Measurements from ENCODE around the gene AOAH.

Gene AOAH

DNA sequence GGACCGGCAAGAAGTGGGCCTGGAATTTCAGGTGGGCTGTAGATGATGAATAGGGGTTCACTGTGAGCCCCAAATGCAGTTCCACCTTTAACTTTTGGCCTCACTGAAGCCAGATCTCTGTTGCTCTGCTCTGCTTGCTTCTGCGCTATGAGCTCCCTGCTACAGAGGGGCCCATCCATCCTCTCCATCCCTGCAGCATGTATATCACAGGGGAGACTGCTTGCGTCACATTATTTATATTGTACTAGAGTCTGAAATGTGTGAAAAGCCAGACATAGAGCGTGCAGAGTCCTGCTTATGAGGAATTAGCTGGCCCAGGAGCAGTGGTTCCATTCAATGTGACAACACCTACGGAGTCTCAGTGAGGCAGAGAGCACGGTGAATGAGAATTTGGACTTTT, 69.9 kb downstream of the AOAH start:
- no peaks in the 10 kb centered on the region for H3K9me3 Mint-ChIP-seq
- no peak for TF ChIP-seq CTCF (IDR thresholded peaks at IDR 0.05; ENCODE audit: unreplicated experiment in 3 of 3)
- H3K27ac Mint-ChIP-seq = peak overlapping the region in 2 of 3 experiments; percentile 13 to 50
- H3K36me3 Mint-ChIP-seq (ENCODE audit: low read depth) = no peaks in the 10 kb centered on the region
- no peak overlapping the region for H3K4me3 Mint-ChIP-seq
- peaks cover 7% of the 10 kb centered on the region for H3K27me3 Mint-ChIP-seq (ENCODE audit: low read depth)
- peaks cover 24% of the 10 kb centered on the region for H3K4me1 Mint-ChIP-seq

DNA sequence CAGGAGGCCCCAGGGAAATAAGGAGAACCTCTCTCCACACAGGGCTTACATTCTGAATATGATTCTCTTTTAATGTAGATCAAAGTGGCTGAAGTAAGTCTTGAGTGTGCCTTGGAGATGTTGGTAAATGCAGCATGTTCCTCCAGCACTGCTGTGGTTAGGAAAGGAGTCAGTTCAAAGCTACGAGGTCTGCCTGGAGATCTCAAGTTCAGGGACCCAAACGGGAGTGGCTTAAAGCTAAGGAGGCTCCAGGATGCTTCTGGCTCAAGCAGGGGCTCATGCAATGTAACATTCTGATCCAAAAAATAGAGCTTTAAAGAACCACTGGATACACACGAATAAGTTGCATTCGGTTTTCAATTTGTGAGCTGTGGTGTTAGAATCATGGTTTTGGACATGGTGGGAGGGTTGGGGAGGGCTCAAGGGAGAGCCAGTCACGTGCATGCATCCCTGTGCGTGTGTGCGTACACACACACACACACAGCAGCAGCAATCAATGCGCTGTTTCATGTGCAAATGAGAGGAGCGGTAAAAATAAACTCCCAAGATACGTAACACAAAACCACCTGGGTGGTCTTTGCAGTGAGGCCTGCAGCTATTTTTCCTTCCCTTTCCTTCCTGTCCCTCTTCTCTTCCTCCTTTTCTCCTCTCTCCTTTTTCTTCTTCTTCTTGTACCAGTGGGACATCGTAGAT, 70.5 kb downstream of the AOAH start:
- peak overlapping the region in 2 of 3 experiments; percentile 50 to 62 for H3K27ac Mint-ChIP-seq
- H3K4me3 Mint-ChIP-seq = peak overlapping the region in 2 of 3 experiments; percentile 2 to 19
- no peak for TF ChIP-seq CTCF (IDR thresholded peaks at IDR 0.05; ENCODE audit: unreplicated experiment in 3 of 3)
- H3K27me3 Mint-ChIP-seq (ENCODE audit: low read depth) = peaks cover 7% of the 10 kb centered on the region
- H3K4me1 Mint-ChIP-seq = peaks cover 18% of the 10 kb centered on the region
- no peaks in the 10 kb centered on the region for H3K36me3 Mint-ChIP-seq (ENCODE audit: low read depth)
- no peaks in the 10 kb centered on the region for H3K9me3 Mint-ChIP-seq

- Mint-ChIP-seq H3K36me3 (ENCODE audit: low read depth) (no peaks in the 10 kb centered on the region), H3K4me3 (peak overlapping the region in 2 of 3 experiments; percentile 2 to 19), H3K27me3 (ENCODE audit: low read depth) (peaks cover 7% of the 10 kb centered on the region), H3K27ac (peak overlapping the region in 2 of 3 experiments; percentile 50 to 62), H3K4me1 (peaks cover 16% of the 10 kb centered on the region), H3K9me3 (no peaks in the 10 kb centered on the region)
- TF ChIP-seq CTCF (IDR thresholded peaks at IDR 0.05; ENCODE audit: unreplicated experiment in 3 of 3) = no peak
Observed at GRCh38 chr7:36653008-36653662, 71.2 kb downstream of the AOAH start.

GRCh38 chr7:36652431-36652830, 71.9 kb downstream of the AOAH start:
- H3K27me3 Mint-ChIP-seq (ENCODE audit: low read depth) = peaks cover 7% of the 10 kb centered on the region
- H3K4me1 Mint-ChIP-seq = peaks cover 16% of the 10 kb centered on the region
- H3K4me3 Mint-ChIP-seq = no peak overlapping the region
- peak overlapping the region in 1 of 3 experiments; percentile 12 for H3K27ac Mint-ChIP-seq
- H3K36me3 Mint-ChIP-seq (ENCODE audit: low read depth) = no peaks in the 10 kb centered on the region
- TF ChIP-seq CTCF (IDR thresholded peaks at IDR 0.05; ENCODE audit: unreplicated experiment in 3 of 3) = no peak
- no peaks in the 10 kb centered on the region for H3K9me3 Mint-ChIP-seq

- no peaks in the 10 kb centered on the region for H3K36me3 Mint-ChIP-seq (ENCODE audit: low read depth)
- peaks cover 7% of the 10 kb centered on the region for H3K27me3 Mint-ChIP-seq (ENCODE audit: low read depth)
- no peaks in the 10 kb centered on the region for H3K9me3 Mint-ChIP-seq
- H3K27ac Mint-ChIP-seq = no peak overlapping the region
- no peak overlapping the region for H3K4me3 Mint-ChIP-seq
- H3K4me1 Mint-ChIP-seq = peaks cover 20% of the 10 kb centered on the region
- TF ChIP-seq CTCF (IDR thresholded peaks at IDR 0.05; ENCODE audit: unreplicated experiment in 3 of 3) = no peak
Observed at GRCh38 chr7:36651404-36651803, 72.9 kb downstream of the AOAH start.

Data from nephron (organoid).